ENCODE data around the gene TFDP1.

- no peak for TF ChIP-seq TAF1 (IDR thresholded peaks at IDR 0.05; ENCODE audit: borderline replicate concordance, insufficient read depth, low read length)
- TF ChIP-seq POLR2AphosphoS5 (IDR thresholded peaks at IDR 0.05; ENCODE audit: low read depth, low read length), result no peak
- no peak for TF ChIP-seq SIN3A (IDR thresholded peaks at IDR 0.05; ENCODE audit: borderline replicate concordance, insufficient read depth, low read length)
These were observed 30.8 kb upstream of the TFDP1 start for GRCh38 chr13:113553511-113554332.

Measured in PFSK-1 (cell line).